HG03354 (cell line): Measurements from ENCODE around the gene AKIRIN1.
"Not testable (repeated sequence)": the region's sequence is repeated elsewhere in the genome, so short reads cannot be mapped to it uniquely, and the experiment has no call there.

Experiments
- ATAC-seq: cut with Tn5 transposase; IDR thresholded peaks from one replicate; pipeline ENCODE4 v1.9.1; 2021; ENCODE audit warnings: mild to moderate bottlenecking; ENCODE audit not compliant: unreplicated experiment, poor library complexity, severe bottlenecking

Gene AKIRIN1

GRCh38 chr1:38992412-38993111 lies 1.5 kb downstream of the AKIRIN1 start:
- no peak for ATAC-seq

GRCh38 chr1:38994196-38994595 lies 3.1 kb downstream of the AKIRIN1 start:
- ATAC-seq, result no peak

GRCh38 chr1:38997034-38997900 lies 6.2 kb downstream of the AKIRIN1 start:
- no peak for ATAC-seq

GRCh38 chr1:38997901-38998190 lies 6.8 kb downstream of the AKIRIN1 start:
- ATAC-seq, result no peak

GRCh38 chr1:39001516-39002421 lies 10.7 kb downstream of the AKIRIN1 start:
- no peak for ATAC-seq

- no peak for ATAC-seq
Observed at GRCh38 chr1:39003281-39003680, 12.2 kb downstream of the AKIRIN1 start.

GRCh38 chr1:39003794-39004193 lies 12.7 kb downstream of the AKIRIN1 start:
- ATAC-seq, result no peak

- no peak for ATAC-seq
Observed at GRCh38 chr1:39006287-39006686, 15.2 kb downstream of the AKIRIN1 start.

- ATAC-seq, result no peak
Observed at GRCh38 chr1:39006726-39007645, 15.9 kb downstream of the AKIRIN1 start.

GRCh38 chr1:39014956-39015355 lies 23.9 kb downstream of the AKIRIN1 start:
- not testable (repeated sequence) for ATAC-seq

GRCh38 chr1:39016604-39017171 lies 25.6 kb downstream of the AKIRIN1 start:
- no peak for ATAC-seq

GRCh38 chr1:39017266-39017665 lies 26.2 kb downstream of the AKIRIN1 start:
- no peak for ATAC-seq

- not testable (repeated sequence) for ATAC-seq
Observed at GRCh38 chr1:39020494-39020893, 29.4 kb downstream of the AKIRIN1 start.

GRCh38 chr1:39021426-39021825 lies 30.4 kb downstream of the AKIRIN1 start:
- no peak for ATAC-seq

- ATAC-seq, result no peak
Observed at GRCh38 chr1:39023140-39023539, 32.1 kb downstream of the AKIRIN1 start.

- peak; percentile 87 for ATAC-seq
Observed at GRCh38 chr1:39026051-39026865, 35.2 kb downstream of the AKIRIN1 start, which contains the start of gene NDUFS5. NDUFS5 (plus strand) TSS chr1:39026350; CDS start chr1:39028725, 2,375 bp downstream.

GRCh38 chr1:39026866-39027507 lies 35.9 kb downstream of the AKIRIN1 start:
- ATAC-seq, result no peak
